Transverse colon (tissue), 4 donors: ENCODE data around the gene ETFB.

ENCODE experiments used
- CTCF ChIP-seq, 5 experiments: fragments of 200-600 bp in 3 of 5; fragments of 450-650 bp in 2 of 5; sonication (generic) in 3 of 5; IDR thresholded peaks; 1 replicate in 2 of 5; 2 replicates in 3 of 5; pipeline ENCODE4 v1.5.1; 2016 to 2017; ENCODE audit warnings: antibody characterized with exemption in 5 of 5, inconsistent platforms in 3 of 5, mild to moderate bottlenecking in 2 of 5, moderate library complexity in 1 of 5
- EP300 ChIP-seq: sonication (generic); formaldehyde crosslinking; IDR thresholded peaks from one replicate; pipeline ENCODE4 v1.6.1; 2017; ENCODE audit warnings: antibody characterized with exemption, low read depth
- POLR2A ChIP-seq: fragments of 450-650 bp; IDR thresholded peaks from one replicate; pipeline ENCODE4 v1.6.1; 2016; ENCODE audit warnings: antibody characterized with exemption, mild to moderate bottlenecking, moderate library complexity
- POLR2AphosphoS5 ChIP-seq, 3 donors: sonication (generic); formaldehyde crosslinking; IDR thresholded peaks; one replicate each; pipeline ENCODE4 v1.6.1; 2016; ENCODE audit warnings: antibody characterized with exemption in 3 of 3

DNA sequence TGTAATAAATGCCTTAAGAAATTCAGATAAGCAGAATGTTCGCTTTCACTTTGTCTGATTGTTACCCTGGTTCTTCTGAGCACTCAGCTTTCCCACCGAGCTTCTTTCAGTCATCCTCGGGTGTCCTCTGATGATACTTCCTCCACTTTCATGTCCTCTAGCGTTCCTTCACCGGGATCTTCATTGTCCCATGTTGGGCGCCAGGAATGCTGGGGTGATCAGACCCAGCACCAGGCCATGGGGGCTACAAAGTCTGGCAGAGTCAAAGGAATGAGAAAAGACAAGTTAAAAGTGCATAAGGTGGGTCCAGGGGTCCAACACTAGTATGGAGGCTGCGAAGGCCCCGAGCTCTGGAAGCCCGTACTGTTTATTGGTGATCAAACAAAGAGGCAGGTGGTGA, 35.9 kb upstream of the ETFB start:
- no peak for TF ChIP-seq EP300
- no peak for TF ChIP-seq POLR2A
- TF ChIP-seq CTCF (IDR thresholded peaks at IDR 0.05): no peak
- TF ChIP-seq POLR2AphosphoS5 (IDR thresholded peaks at IDR 0.05): no peak
